GM10248 (cell line): ENCODE results near the gene OTOA.
"Not testable (repeated sequence)": the region's sequence is repeated elsewhere in the genome, so short reads cannot be mapped to it uniquely, and the experiment has no call there.

Experiments
- CTCF ChIA-PET: fragments of 300-600 bp; sonication (Branson Sonifier 250); formaldehyde crosslinking; extraction: SDS; loops from one replicate; lab custom pipeline; 2021; ENCODE audit warnings: antibody characterized with exemption; lab: Yijun Ruan, JAX
- POLR2A ChIA-PET: fragments of 350-650 bp; sonication (Branson Sonifier 250); formaldehyde crosslinking; extraction: SDS; loops from one replicate; lab custom pipeline; 2020; ENCODE audit warnings: antibody characterized with exemption; lab: Yijun Ruan, JAX
- DNase-seq: peaks from one replicate; pipeline ENCODE4 v3.0.0; 2012; ENCODE audit errors: extremely low spot score
- CTCF ChIP-seq: IDR thresholded peaks from 2 replicates; pipeline ENCODE4 v1.5.1; 2012; ENCODE audit warnings: mild to moderate bottlenecking, low read depth; ENCODE audit errors: extremely low read depth, missing control alignments, control extremely low read depth

The OTOA gene

DNA sequence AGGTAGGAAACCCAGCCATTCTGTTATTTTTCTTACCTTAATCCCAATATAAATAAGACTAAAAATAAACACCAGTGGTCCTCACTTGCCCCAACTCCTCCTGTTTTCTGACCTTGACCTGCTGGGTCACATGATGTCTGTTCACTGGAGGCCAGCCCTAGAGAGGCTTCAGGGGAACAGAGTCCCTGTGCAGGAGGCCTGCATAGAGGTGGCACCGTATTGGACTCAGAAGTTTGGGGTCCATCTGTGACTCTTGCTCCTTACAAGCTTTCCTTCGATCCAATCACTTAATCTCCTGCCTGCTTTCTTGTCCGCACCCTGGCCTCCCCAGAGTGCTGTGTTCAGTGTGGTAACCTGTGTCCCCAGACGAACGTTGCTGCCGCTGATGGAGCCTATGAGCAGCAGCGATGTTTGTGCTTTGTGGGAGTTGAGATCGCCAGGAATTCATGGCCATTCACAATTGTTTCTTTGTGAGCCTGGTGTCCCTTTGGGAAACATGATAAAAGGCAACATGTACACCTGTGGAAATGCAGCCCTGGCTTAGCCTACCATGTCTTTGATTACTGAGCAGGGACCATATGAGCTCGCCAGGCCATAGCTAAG is 16.1 kb upstream of the OTOA start:
- ChIA-PET CTCF (interaction anchor here (1.0 to 8.9 kb wide), 3 partner anchors 11 to 541 kb away, joined by 3 to 69 read pairs (median 58); no protein-coding TSS in a partner anchor), POLR2A (no interaction called here)
- DNase-seq, result no peak
- TF ChIP-seq CTCF, result no peak

GRCh38 chr16:21649826-21650406 is 13.9 kb upstream of the OTOA start:
- POLR2A ChIA-PET, DNase-seq: not testable (repeated sequence)
- CTCF ChIA-PET, result interaction anchor here (0.7 to 6.2 kb wide), 2 partner anchors 9 kb away, joined by 4 to 69 read pairs; no protein-coding TSS in a partner anchor

DNA sequence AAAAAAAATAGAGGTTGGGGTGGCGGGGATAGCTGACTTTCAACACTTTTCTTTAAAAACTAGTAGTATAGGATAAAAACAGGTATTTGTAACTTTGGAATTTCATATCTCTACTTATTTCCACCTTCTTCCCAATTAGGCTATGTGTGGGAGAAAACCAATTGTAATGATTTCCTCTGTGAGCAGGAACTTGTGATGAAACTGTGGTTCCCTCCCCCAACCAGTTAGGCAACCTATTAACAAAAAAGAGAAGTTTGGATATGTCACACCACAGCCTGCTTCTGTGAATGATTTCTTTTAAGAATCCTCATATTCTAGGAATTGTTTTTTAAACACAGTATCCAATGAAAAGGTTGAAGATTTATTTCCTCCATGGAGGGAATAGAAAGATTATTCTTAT is 13.2 kb upstream of the OTOA start:
- ChIA-PET CTCF (interaction anchor here (0.7 kb wide), 1 partner anchor 10 kb away, joined by 4 read pairs; no protein-coding TSS in a partner anchor), POLR2A (no interaction called here)
- no peak for TF ChIP-seq CTCF
- no peak for DNase-seq

- CTCF ChIA-PET, result interaction anchor here (0.8 kb wide), 1 partner anchor 59 kb away, joined by 3 read pairs; no protein-coding TSS in a partner anchor
- TF ChIP-seq CTCF, result no peak
Observed at GRCh38 chr16:21651515-21651914, 12.3 kb upstream of the OTOA start.

DNA sequence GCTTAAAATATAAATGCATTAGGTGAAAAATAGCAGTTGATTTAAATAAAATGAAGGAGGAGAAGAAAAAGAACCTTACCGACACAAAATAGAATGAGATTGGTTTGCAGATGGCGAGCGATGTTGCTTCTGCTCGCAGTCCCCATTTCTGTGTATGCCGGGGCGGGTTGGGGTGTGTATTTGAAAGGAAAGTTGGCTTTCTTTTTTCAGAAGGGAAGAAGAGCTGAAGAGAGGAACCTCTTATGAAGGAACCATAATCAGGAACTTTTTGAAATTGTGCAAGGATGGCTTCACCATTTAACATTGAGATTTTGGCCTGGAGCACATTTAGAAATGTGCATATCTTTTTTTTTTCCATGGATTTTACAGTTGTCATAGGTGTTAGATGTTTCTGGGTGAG is 11.3 kb upstream of the OTOA start, which contains the start of gene IGSF6:
TSS of gene IGSF6 (minus strand) at position 156 of the 400 bp plus-strand sequence. CDS start at position 146, 10 bp downstream.
- no peak for DNase-seq

More at GRCh38 chr16:21651515-21651914, 12.3 kb upstream of the OTOA start:
- no peak for DNase-seq
- POLR2A ChIA-PET, result no interaction called here

DNA sequence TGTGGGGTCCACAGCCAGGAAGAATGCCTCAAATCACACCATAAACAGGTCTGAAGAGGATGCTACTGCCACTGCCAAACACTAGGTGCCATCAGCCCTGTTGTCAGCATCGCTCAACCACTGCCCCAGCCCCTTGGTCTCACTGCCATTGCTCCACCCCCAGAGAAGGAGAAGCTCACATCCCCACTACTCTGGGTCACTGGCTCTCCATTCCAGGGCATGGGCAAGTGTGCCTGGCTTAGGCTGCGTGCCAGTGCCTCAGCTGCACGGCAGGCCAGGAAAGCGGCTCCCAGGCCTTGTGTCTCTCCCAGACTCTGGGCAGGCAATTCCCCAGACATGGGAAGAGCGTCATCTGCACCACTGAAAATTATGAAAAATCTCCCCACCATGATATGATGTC is 10.2 kb upstream of the OTOA start:
- DNase-seq, result no peak
- CTCF ChIA-PET, result interaction anchor here (1.3 kb wide), 1 partner anchor 12 kb away, joined by 4 read pairs; no protein-coding TSS in a partner anchor
- no peak for TF ChIP-seq CTCF
- POLR2A ChIA-PET, result no interaction called here

More for the DNA sequence above, 11.3 kb upstream of the OTOA start, which contains the start of gene IGSF6:
- POLR2A ChIA-PET, result no interaction called here
- TF ChIP-seq CTCF, result no peak
- CTCF ChIA-PET, result interaction anchor here (1.3 kb wide), 1 partner anchor 11 kb away, joined by 4 read pairs; no protein-coding TSS in a partner anchor

DNA sequence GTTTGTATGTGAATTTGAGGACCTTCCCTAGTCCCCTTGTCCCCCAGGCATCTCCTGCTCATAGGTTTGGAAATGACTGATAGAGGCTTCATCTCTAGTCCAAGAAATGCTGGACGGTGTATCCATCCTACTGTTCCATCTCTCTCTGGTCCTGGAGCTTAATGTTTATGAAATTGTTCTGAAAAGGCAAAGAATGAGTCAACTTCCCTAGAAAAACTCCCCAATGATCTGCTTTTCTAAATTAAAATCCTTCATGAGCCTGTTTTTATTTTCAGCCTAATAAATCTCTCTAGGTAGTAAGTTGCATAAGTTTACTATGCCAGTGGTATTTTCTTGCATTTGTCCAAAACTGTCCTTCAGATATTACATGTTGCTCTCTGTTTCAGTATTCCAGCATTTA is 9.3 kb upstream of the OTOA start:
- ChIA-PET POLR2A (no interaction called here), CTCF (no interaction called here)
- no peak for TF ChIP-seq CTCF
- DNase-seq, result no peak
